ENCODE measurements around the gene GCNT2. TPM values are rescaled to one million over a fixed set of nuclear protein-coding genes. Genes with fewer than 3 reads are reported as not detected.
"Not testable (repeated sequence)": the region's sequence is repeated elsewhere in the genome, so short reads cannot be mapped to it uniquely, and the experiment has no call there.

Gene GCNT2
- polyA plus RNA-seq, 10 donors = 1.6 to 3.8 (median 3.0) TPM

- DNase-seq = peak in 1 of 3 donors; percentile 29
These were observed 138.7 kb downstream of the GCNT2 start for GRCh38 chr6:10659699-10660348.

GRCh38 chr6:10660431-10661191 lies 139.5 kb downstream of the GCNT2 start:
- DNase-seq = not testable (repeated sequence)

- DNase-seq = no peak
These were observed 141.1 kb downstream of the GCNT2 start for GRCh38 chr6:10662207-10662606.

GRCh38 chr6:10662742-10663141 lies 141.6 kb downstream of the GCNT2 start:
- no peak for DNase-seq

- DNase-seq = not testable (repeated sequence)
These were observed 144.4 kb downstream of the GCNT2 start for GRCh38 chr6:10665595-10665994.

- DNase-seq = no peak
These were observed 147.2 kb downstream of the GCNT2 start for GRCh38 chr6:10668126-10668917.

GRCh38 chr6:10676403-10676802 lies 155.3 kb downstream of the GCNT2 start:
- no peak for DNase-seq

DNA sequence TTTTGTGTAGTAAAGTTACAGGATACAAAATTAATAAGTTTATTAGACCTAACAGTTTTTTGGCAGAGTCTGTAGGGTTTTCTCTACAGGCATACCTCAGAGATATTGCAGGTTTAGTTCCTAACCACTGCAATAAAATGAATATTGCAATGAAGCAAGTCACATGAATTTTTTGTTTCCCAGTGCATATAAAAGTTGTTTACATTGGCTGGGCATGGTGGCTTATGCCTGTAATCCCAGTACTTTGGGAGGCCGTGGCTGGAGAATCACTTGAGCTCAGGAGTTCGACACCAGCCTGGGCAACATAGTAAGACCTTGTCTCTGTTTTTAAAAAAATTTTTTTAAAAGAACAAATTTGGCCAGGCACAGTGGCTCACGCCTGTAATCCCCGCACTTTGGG lies 157.3 kb downstream of the GCNT2 start:
- no peak for DNase-seq

Other genes starting within 250 kb of the GCNT2 start
- gene TFAP2A, start 106.3 kb upstream of the GCNT2 start, polyA plus RNA-seq (ENCODE audit: insufficient read length in 10 of 10) = 10 to 100 TPM in 2 of 10 donors, under 1 TPM in 8; 0.25 to 15.6 (median 0.54) TPM
- 1 to 10 TPM in 8 of 10 donors, under 1 TPM in 2; 0.92 to 4.8 (median 1.8) TPM for gene C6orf52, start 173.3 kb downstream of the GCNT2 start, polyA plus RNA-seq (ENCODE audit: insufficient read length in 10 of 10)
- 10 to 100 TPM; 16.3 to 20.9 (median 17.9) TPM for gene PAK1IP1, start 173.6 kb downstream of the GCNT2 start, polyA plus RNA-seq (ENCODE audit: insufficient read length in 10 of 10)
- 100 to 1,000 TPM in 9 of 10 donors, 10 to 100 TPM in 1; 99.6 to 119 (median 106) TPM for gene TMEM14C, start 201.7 kb downstream of the GCNT2 start, polyA plus RNA-seq (ENCODE audit: insufficient read length in 10 of 10)
- 10 to 100 TPM; 63.6 to 75.6 (median 69.6) TPM for gene TMEM14B, start 226.5 kb downstream of the GCNT2 start, polyA plus RNA-seq (ENCODE audit: insufficient read length in 10 of 10)